ENCODE data around the gene IFT80.

DNA sequence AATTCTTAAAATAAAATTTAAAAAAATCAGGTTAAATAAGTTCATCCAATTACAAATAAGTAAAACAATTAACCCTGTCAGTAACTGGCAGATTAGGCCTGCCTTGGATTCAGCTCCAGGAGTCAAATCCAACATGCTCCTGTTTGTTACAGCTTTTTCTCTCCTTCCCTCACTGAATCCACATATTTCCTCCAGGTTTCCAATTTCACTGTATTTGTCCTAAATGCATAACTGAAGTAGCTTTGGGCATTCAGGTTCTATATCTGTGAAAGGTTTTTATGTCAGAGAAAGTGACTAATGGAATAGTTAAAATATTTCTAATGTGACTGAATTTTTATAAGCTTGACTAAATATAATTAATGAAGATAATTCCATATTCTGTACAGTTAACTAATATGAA, 79.7 kb downstream of the IFT80 start:
- TF ChIP-seq, protein P1, sequence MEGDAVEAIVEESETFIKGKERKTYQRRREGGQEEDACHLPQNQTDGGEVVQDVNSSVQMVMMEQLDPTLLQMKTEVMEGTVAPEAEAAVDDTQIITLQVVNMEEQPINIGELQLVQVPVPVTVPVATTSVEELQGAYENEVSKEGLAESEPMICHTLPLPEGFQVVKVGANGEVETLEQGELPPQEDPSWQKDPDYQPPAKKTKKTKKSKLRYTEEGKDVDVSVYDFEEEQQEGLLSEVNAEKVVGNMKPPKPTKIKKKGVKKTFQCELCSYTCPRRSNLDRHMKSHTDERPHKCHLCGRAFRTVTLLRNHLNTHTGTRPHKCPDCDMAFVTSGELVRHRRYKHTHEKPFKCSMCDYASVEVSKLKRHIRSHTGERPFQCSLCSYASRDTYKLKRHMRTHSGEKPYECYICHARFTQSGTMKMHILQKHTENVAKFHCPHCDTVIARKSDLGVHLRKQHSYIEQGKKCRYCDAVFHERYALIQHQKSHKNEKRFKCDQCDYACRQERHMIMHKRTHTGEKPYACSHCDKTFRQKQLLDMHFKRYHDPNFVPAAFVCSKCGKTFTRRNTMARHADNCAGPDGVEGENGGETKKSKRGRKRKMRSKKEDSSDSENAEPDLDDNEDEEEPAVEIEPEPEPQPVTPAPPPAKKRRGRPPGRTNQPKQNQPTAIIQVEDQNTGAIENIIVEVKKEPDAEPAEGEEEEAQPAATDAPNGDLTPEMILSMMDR (IDR thresholded peaks at IDR 0.05; ENCODE audit: low read length), result no peak
- no peak for TF ChIP-seq EZH2 (IDR thresholded peaks at IDR 0.05; ENCODE audit: borderline replicate concordance, low read length)

Measured in OCI-LY1 (cell line).